Measurements from ENCODE around the gene OLIG3. TPM values are rescaled to one million over a fixed set of nuclear protein-coding genes. Genes with fewer than 3 reads are reported as not detected.

Gene OLIG3
- total RNA-seq, 1 experiment from 2014 or later: not detected

DNA sequence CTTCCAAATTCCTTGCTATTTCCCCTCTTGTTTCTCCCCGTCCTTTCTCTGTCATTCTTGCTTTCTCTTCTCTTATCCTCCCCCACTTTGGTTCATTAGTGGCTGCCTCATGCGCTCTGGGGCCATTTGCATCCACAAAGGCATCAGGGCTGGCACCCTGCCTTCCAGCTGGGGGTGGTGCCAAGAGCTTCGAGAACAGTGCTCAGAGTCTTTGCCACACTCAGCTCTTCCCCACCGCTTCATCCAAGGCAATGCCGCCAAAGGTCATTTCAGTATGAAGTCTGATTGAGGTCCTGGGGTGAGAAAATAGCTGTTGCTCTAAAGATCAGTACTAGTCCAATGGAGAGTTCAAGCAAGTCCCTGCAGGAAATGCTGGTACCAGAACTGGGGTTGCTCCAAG is 22.7 kb downstream of the OLIG3 start:
- CTCF ChIA-PET: no interaction called here
- intact Hi-C loops (cut with micrococcal nuclease; ENCODE audit: unreplicated experiment): no loop called here
- H3F3A ChIP-seq (ENCODE audit: insufficient read depth, low read depth): no peaks in the 10 kb centered on the region
- no peak for TF ChIP-seq EZH2 (IDR thresholded peaks at IDR 0.05; ENCODE audit: low read depth)
- TF ChIP-seq, protein P1, sequence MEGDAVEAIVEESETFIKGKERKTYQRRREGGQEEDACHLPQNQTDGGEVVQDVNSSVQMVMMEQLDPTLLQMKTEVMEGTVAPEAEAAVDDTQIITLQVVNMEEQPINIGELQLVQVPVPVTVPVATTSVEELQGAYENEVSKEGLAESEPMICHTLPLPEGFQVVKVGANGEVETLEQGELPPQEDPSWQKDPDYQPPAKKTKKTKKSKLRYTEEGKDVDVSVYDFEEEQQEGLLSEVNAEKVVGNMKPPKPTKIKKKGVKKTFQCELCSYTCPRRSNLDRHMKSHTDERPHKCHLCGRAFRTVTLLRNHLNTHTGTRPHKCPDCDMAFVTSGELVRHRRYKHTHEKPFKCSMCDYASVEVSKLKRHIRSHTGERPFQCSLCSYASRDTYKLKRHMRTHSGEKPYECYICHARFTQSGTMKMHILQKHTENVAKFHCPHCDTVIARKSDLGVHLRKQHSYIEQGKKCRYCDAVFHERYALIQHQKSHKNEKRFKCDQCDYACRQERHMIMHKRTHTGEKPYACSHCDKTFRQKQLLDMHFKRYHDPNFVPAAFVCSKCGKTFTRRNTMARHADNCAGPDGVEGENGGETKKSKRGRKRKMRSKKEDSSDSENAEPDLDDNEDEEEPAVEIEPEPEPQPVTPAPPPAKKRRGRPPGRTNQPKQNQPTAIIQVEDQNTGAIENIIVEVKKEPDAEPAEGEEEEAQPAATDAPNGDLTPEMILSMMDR (conservative IDR thresholded peaks at IDR 0.05): no peak
- POLR2A ChIA-PET (ENCODE audit: unreplicated experiment): no interaction called here
- H3K4me2 ChIP-seq: no peak overlapping the region
- H3K9me2 ChIP-seq (ENCODE audit: insufficient read depth): no peaks in the 10 kb centered on the region; the same call in none of the 2 replicates
- no peaks in the 10 kb centered on the region for H4K20me1 ChIP-seq (ENCODE audit: insufficient read depth)
- no peaks in the 10 kb centered on the region for H3K79me2 ChIP-seq (ENCODE audit: low read depth)
- no peaks in the 10 kb centered on the region for H3K9me3 ChIP-seq (ENCODE audit: insufficient read depth, low read depth)
- no peak overlapping the region for H3K27ac ChIP-seq
- no peaks in the 10 kb centered on the region for H3K27me3 ChIP-seq (ENCODE audit: insufficient read depth, low read depth)
- no TSS peak for BruUV-seq (replicated peaks)
- H3K4me1 ChIP-seq (replicated peaks; ENCODE audit: insufficient read depth): no peaks in the 10 kb centered on the region
- no peak overlapping the region for H2AFZ ChIP-seq
- H3K4me3 ChIP-seq: no peak overlapping the region
- DNase-seq: no peak
- no peaks in the 10 kb centered on the region for H3K36me3 ChIP-seq (ENCODE audit: low read depth)

DNA sequence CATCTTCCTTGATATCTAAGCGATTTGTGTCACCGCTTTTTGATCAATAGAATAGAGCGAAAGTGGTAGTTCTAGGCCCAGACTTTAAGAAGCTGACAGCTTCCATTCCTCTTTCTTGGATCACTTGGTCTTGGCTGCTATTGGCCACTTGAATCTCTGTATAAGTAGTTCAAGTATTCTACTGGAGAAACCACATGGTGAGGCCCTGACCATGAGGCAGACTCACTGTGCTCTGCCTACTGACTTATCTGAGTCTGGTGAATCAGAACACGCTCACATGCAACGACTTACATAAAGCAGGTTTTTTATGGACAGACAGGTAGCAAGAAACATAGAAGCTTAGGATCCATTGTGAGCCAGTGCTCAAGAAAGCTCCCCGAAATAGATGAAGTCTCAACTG is 27.0 kb downstream of the OLIG3 start:
- no peaks in the 10 kb centered on the region for H3K27me3 ChIP-seq (ENCODE audit: insufficient read depth, low read depth)
- no peaks in the 10 kb centered on the region for H4K20me1 ChIP-seq (ENCODE audit: insufficient read depth)
- H3K4me2 ChIP-seq: no peak overlapping the region
- intact Hi-C loops (cut with micrococcal nuclease; ENCODE audit: unreplicated experiment): no loop called here
- H3K4me1 ChIP-seq (replicated peaks; ENCODE audit: insufficient read depth): no peaks in the 10 kb centered on the region
- H3K36me3 ChIP-seq (ENCODE audit: low read depth): no peaks in the 10 kb centered on the region
- no peaks in the 10 kb centered on the region for H3K79me2 ChIP-seq (ENCODE audit: low read depth)
- H3K27ac ChIP-seq: no peak overlapping the region
- no peaks in the 10 kb centered on the region; the same call in 1 of the 2 replicates for H3K9me2 ChIP-seq (ENCODE audit: insufficient read depth)
- no peak overlapping the region for H3K4me3 ChIP-seq
- TF ChIP-seq, protein P1 (conservative IDR thresholded peaks at IDR 0.05): no peak
- TF ChIP-seq EZH2 (IDR thresholded peaks at IDR 0.05; ENCODE audit: low read depth): no peak
- H3F3A ChIP-seq (ENCODE audit: insufficient read depth, low read depth): no peaks in the 10 kb centered on the region
- no peaks in the 10 kb centered on the region for H3K9me3 ChIP-seq (ENCODE audit: insufficient read depth, low read depth)
- POLR2A ChIA-PET (ENCODE audit: unreplicated experiment): no interaction called here
- H2AFZ ChIP-seq: no peak overlapping the region
- BruUV-seq (replicated peaks): no TSS peak
- DNase-seq: no peak
- CTCF ChIA-PET: no interaction called here

DNA sequence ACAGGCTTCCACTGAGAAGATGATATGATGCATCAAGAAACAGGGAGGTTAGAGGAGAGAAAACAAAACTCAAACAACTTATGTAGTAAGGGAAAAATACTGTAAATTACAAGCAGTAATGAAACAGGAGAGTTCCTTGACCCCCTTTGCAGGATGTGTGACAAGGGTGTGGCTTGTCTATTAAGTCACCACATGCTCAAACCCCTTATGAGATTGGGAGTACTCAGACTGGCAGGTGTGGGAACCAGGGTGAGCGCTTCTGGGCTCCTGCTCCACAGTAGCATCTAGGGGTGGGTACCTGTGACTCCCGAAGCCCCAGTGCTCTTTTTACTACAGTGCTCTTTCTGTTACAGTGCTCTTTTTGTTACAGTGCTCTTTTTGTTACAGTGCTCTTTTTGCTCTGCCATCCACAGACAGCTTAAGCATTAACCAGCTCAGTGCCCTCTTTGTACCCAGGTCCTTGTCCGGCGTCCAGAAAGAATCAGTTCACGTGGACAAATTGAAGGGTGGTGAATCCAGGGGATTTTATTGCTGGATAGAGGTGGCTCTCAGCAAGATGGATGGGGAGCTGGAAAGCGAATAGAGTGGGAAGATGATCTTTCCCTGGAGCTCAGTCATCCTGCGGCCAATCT is 28.7 kb downstream of the OLIG3 start:
- no peaks in the 10 kb centered on the region; the same call in 1 of the 2 replicates for H3K9me2 ChIP-seq (ENCODE audit: insufficient read depth)
- H4K20me1 ChIP-seq (ENCODE audit: insufficient read depth): no peaks in the 10 kb centered on the region
- ChIA-PET CTCF (no interaction called here), POLR2A (ENCODE audit: unreplicated experiment) (no interaction called here)
- DNase-seq: no peak
- H3K4me3 ChIP-seq: no peak overlapping the region
- no peak overlapping the region for H3K27ac ChIP-seq
- no peaks in the 10 kb centered on the region for H3K4me1 ChIP-seq (replicated peaks; ENCODE audit: insufficient read depth)
- intact Hi-C loops (cut with micrococcal nuclease; ENCODE audit: unreplicated experiment): no loop called here
- no peaks in the 10 kb centered on the region for H3K27me3 ChIP-seq (ENCODE audit: insufficient read depth, low read depth)
- H3K36me3 ChIP-seq (ENCODE audit: low read depth): no peaks in the 10 kb centered on the region
- H3K9me3 ChIP-seq (ENCODE audit: insufficient read depth, low read depth): no peaks in the 10 kb centered on the region
- H3K4me2 ChIP-seq: no peak overlapping the region
- no peaks in the 10 kb centered on the region for H3K79me2 ChIP-seq (ENCODE audit: low read depth)
- TF ChIP-seq EZH2 (IDR thresholded peaks at IDR 0.05; ENCODE audit: low read depth): no peak
- TF ChIP-seq, protein P1 (conservative IDR thresholded peaks at IDR 0.05): no peak
- BruUV-seq (replicated peaks): no TSS peak
- no peak overlapping the region for H2AFZ ChIP-seq
- H3F3A ChIP-seq (ENCODE audit: insufficient read depth, low read depth): no peaks in the 10 kb centered on the region

Measured in PC-9 (cell line).